ENCODE data around the gene SLC2A4. TPM values are rescaled to one million over a fixed set of nuclear protein-coding genes. Genes with fewer than 3 reads are reported as not detected.

The SLC2A4 gene
- total RNA-seq, 4 donors from 2014 or later: 144 to 197 (median 157) TPM

GRCh38 chr17:7235693-7236665 is 45.5 kb upstream of the SLC2A4 start:
- Histone ChIP-seq H3K27ac (replicated peaks in 1 of 4) (peak overlapping the region in 3 of 4 donors; percentile 86 to 97 (median 97)), H3K4me3 (no peak overlapping the region), H3K27me3 (no peaks in the 10 kb centered on the region), H3K4me1 (peaks cover 36 to 76% (median 74%) of the 10 kb centered on the region in 4 donors), H3K36me3 (peaks cover 13 to 32% (median 29%) of the 10 kb centered on the region in 4 donors), H3K9me3 (no peaks in the 10 kb centered on the region)
- 80% methylated on average over 21 of the region's 22 CpGs for WGBS
- intact Hi-C loops (cut with DNase I): no loop called here
- DNase-seq (ENCODE audit: extremely low spot score): no peak
- TF ChIP-seq, protein P1, sequence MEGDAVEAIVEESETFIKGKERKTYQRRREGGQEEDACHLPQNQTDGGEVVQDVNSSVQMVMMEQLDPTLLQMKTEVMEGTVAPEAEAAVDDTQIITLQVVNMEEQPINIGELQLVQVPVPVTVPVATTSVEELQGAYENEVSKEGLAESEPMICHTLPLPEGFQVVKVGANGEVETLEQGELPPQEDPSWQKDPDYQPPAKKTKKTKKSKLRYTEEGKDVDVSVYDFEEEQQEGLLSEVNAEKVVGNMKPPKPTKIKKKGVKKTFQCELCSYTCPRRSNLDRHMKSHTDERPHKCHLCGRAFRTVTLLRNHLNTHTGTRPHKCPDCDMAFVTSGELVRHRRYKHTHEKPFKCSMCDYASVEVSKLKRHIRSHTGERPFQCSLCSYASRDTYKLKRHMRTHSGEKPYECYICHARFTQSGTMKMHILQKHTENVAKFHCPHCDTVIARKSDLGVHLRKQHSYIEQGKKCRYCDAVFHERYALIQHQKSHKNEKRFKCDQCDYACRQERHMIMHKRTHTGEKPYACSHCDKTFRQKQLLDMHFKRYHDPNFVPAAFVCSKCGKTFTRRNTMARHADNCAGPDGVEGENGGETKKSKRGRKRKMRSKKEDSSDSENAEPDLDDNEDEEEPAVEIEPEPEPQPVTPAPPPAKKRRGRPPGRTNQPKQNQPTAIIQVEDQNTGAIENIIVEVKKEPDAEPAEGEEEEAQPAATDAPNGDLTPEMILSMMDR (IDR thresholded peaks at IDR 0.05): no peak
- no peak for TF ChIP-seq POLR2A (IDR thresholded peaks at IDR 0.05; ENCODE audit: low read depth)
- TF ChIP-seq POLR2AphosphoS5 (IDR thresholded peaks at IDR 0.05): no peak
- TF ChIP-seq EP300 (IDR thresholded peaks at IDR 0.05): no peak

- TF ChIP-seq POLR2AphosphoS5 (IDR thresholded peaks at IDR 0.05) (no peak), POLR2A (IDR thresholded peaks at IDR 0.05; ENCODE audit: low read depth) (no peak), EP300 (IDR thresholded peaks at IDR 0.05) (no peak)
- TF ChIP-seq, protein P1 (IDR thresholded peaks at IDR 0.05): no peak
- no peaks in the 10 kb centered on the region for H3K27me3 ChIP-seq
- intact Hi-C loops (cut with DNase I): no loop called here
- peak overlapping the region; percentile 89 to 97 (median 96) for H3K27ac ChIP-seq (replicated peaks in 1 of 4)
- WGBS: 80% methylated on average over 6 of the region's 6 CpGs
- H3K9me3 ChIP-seq: no peaks in the 10 kb centered on the region
- H3K4me1 ChIP-seq: peaks cover 43 to 75% (median 73%) of the 10 kb centered on the region in 4 donors
- H3K4me3 ChIP-seq: peak overlapping the region in 1 of 4 donors; percentile 94
- H3K36me3 ChIP-seq: peaks cover 13 to 37% (median 32%) of the 10 kb centered on the region in 4 donors
- no peak for DNase-seq (ENCODE audit: extremely low spot score)
Observed at GRCh38 chr17:7236808-7237207, 44.7 kb upstream of the SLC2A4 start.

DNA sequence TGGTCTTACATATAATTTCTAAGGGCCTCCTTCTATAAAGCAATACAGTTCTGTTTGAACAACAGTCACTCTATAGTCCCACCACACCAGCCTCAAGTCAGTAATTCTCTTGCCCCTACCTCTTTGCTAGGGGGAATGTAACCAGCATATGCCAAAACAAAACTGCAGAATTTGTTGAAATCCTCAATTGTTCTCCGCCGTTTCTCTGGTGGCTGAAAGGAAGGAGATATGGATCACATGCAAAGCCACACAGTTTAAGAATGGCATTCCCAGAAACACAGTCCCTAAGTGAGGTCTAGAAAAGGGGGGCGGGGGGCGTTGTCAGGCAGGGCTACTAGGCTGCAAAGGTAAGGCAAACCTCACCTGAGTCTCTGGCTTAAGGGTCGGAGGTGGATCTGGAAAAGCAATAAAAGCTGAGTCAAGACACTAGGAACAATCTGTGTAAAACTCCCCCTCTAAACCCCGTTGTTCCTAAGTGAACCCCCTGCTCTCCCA is 44.2 kb upstream of the SLC2A4 start:
- Histone ChIP-seq H3K27ac (replicated peaks in 1 of 4) (peak overlapping the region; percentile 89 to 97 (median 96)), H3K4me1 (peaks cover 43 to 70% (median 68%) of the 10 kb centered on the region in 4 donors), H3K9me3 (no peaks in the 10 kb centered on the region), H3K27me3 (no peaks in the 10 kb centered on the region), H3K36me3 (peaks cover 13 to 37% (median 32%) of the 10 kb centered on the region in 4 donors), H3K4me3 (peak overlapping the region; percentile 69 to 99 (median 94))
- TF ChIP-seq POLR2AphosphoS5 (IDR thresholded peaks at IDR 0.05) (no peak), EP300 (IDR thresholded peaks at IDR 0.05) (no peak), POLR2A (IDR thresholded peaks at IDR 0.05; ENCODE audit: low read depth) (no peak)
- TF ChIP-seq, protein P1 (IDR thresholded peaks at IDR 0.05): no peak
- WGBS: 35% methylated on average over 6 of the region's 6 CpGs
- DNase-seq (ENCODE audit: extremely low spot score): no peak
- intact Hi-C loops (cut with DNase I): no loop called here

- Histone ChIP-seq H3K4me1 (peaks cover 38 to 64% (median 62%) of the 10 kb centered on the region in 4 donors), H3K27me3 (no peaks in the 10 kb centered on the region), H3K9me3 (no peaks in the 10 kb centered on the region), H3K27ac (replicated peaks in 1 of 4) (peak overlapping the region; percentile 89 to 97 (median 96)), H3K4me3 (peak overlapping the region; percentile 69 to 99 (median 94)), H3K36me3 (peaks cover 13 to 37% (median 32%) of the 10 kb centered on the region in 4 donors)
- intact Hi-C loops (cut with DNase I): no loop called here
- TF ChIP-seq POLR2AphosphoS5 (IDR thresholded peaks at IDR 0.05) (peak; percentile 11 to 30), EP300 (IDR thresholded peaks at IDR 0.05) (no peak)
- TF ChIP-seq, protein P1 (IDR thresholded peaks at IDR 0.05): no peak
- WGBS: 0% methylated on average over 10 of the region's 73 CpGs
- no peak for DNase-seq (ENCODE audit: extremely low spot score)
Observed at GRCh38 chr17:7237761-7238419, 43.6 kb upstream of the SLC2A4 start.

All from esophagus muscularis mucosa (tissue), 4 donors.